GM12878 (cell line): Measurements from ENCODE around the gene BMP2K. TPM values are rescaled to one million over a fixed set of nuclear protein-coding genes. Genes with fewer than 3 reads are reported as not detected.
A peak's percentile ranks its signal among the peaks of the same experiment; 100 is the strongest.

Source experiments
- ATAC-seq: fragments of 200-7000 bp; cut with Tn5 transposase; 3 replicates; pipeline ENCODE4 v1.9.1; 2020; ENCODE audit warnings: mild to moderate bottlenecking, moderate library complexity
- BruUV-seq: library from RNA; stranded (reverse); fragments of 400-500 nt; replicated peaks from 2 replicates; lab custom pipeline; 2021; lab: Mats Ljungman, UMichigan
- CTCF ChIA-PET: fragments of 300-600 bp; sonication (Branson Sonifier 250); formaldehyde crosslinking; extraction: SDS; loops from one replicate; lab custom pipeline; 2021; ENCODE audit warnings: inconsistent platforms; lab: Yijun Ruan, JAX
- POLR2A ChIA-PET: fragments of 350-600 bp; formaldehyde crosslinking; extraction: SDS; loops from one replicate; lab custom pipeline; 2021; ENCODE audit warnings: inconsistent platforms; lab: Charles Lee
- RAD21 ChIA-PET: fragments of 300-600 bp; sonication (Branson Sonifier 250); formaldehyde crosslinking; loops from one replicate; lab custom pipeline; 2023; ENCODE audit warnings: antibody characterized with exemption; ENCODE audit not compliant: unreplicated experiment; lab: Charles Lee
- SMC1A ChIA-PET: fragments of 300-600 bp; sonication (Branson Sonifier 250); formaldehyde crosslinking; loops from one replicate; lab custom pipeline; 2023; ENCODE audit not compliant: unreplicated experiment, uncharacterized antibody; lab: Charles Lee
- DNase-seq: peaks from one replicate; pipeline ENCODE4 v3.0.0-alpha.2; 2011; ENCODE audit warnings: low read depth, low spot score
- FAIRE-seq: peaks from 3 replicates; lab custom pipeline; 2011; peaks lifted over from hg19 to GRCh38; lab: Jason Lieb, UNC
- H2AFZ ChIP-seq: 2 replicates; pipeline ENCODE4 v1.6.0; 2011; ENCODE audit warnings: low read depth, low read length, control low read depth; ENCODE audit not compliant: control insufficient read depth
- H3K27ac ChIP-seq: 2 replicates; pipeline ENCODE4 v1.5.1; 2011; ENCODE audit warnings: control low read depth; ENCODE audit not compliant: control insufficient read depth, insufficient read depth
- H3K27me3 ChIP-seq, 2 experiments: replicated peaks in 1 of 2; 2 replicates each; pipeline versions ENCODE4 v1.6.0 to v1.6.1; 2011; ENCODE audit warnings: low read length in 1 of 2; ENCODE audit not compliant: control insufficient read depth in 2 of 2, insufficient read depth in 2 of 2
- H3K36me3 ChIP-seq, 2 experiments: 2 replicates each; pipeline ENCODE4 v1.5.1; 2011; ENCODE audit warnings: low read length in 1 of 2; ENCODE audit not compliant: control insufficient read depth in 2 of 2, insufficient read depth in 2 of 2
- H3K4me1 ChIP-seq: 2 replicates; pipeline ENCODE4 v1.6.1; 2011; ENCODE audit warnings: mild to moderate bottlenecking, low read length, moderate library complexity, mixed read lengths; ENCODE audit not compliant: control insufficient read depth, insufficient read depth
- H3K4me2 ChIP-seq: 2 replicates; pipeline ENCODE4 v1.6.0; 2011; ENCODE audit warnings: control low read depth; ENCODE audit not compliant: control insufficient read depth, insufficient read depth
- H3K4me3 ChIP-seq: fragments of 200-600 bp; sonication (generic); 2 replicates; pipeline ENCODE4 v1.5.1; 2016
- H3K79me2 ChIP-seq: 2 replicates; pipeline ENCODE4 v1.6.0; 2011; ENCODE audit warnings: low read length; ENCODE audit not compliant: control insufficient read depth, insufficient read depth
- H3K9ac ChIP-seq: 2 replicates; pipeline ENCODE4 v1.8.0; 2011; ENCODE audit warnings: low read length, control low read depth, mixed read lengths; ENCODE audit not compliant: control insufficient read depth, insufficient read depth
- H3K9me3 ChIP-seq: replicated peaks from 3 replicates; pipeline ENCODE4 v1.5.1; 2011; ENCODE audit warnings: mild to moderate bottlenecking, low read length; ENCODE audit not compliant: control insufficient read depth, insufficient read depth
- H4K20me1 ChIP-seq: 2 replicates; pipeline ENCODE4 v1.6.0; 2011; ENCODE audit not compliant: control insufficient read depth, insufficient read depth
- ATF7 ChIP-seq: fragments of 450-650 bp; IDR thresholded peaks from 2 replicates; pipeline ENCODE4 v1.6.1; 2016; ENCODE audit warnings: low read depth, mild to moderate bottlenecking
- BCL11A ChIP-seq: IDR thresholded peaks from 2 replicates; pipeline ENCODE4 v1.6.1; 2011; ENCODE audit warnings: low read depth, low read length
- EGR1 ChIP-seq, 2 experiments: IDR thresholded peaks; 1 replicate in 1 of 2; 2 replicates in 1 of 2; pipeline ENCODE4 v1.6.1; 2011 to 2012; ENCODE audit warnings: low read depth in 2 of 2, low read length in 2 of 2, borderline replicate concordance in 1 of 2, mild to moderate bottlenecking in 1 of 2, moderate library complexity in 1 of 2
- IKZF2 ChIP-seq, 2 experiments: fragments of 450-650 bp; IDR thresholded peaks; 2 replicates each; pipeline ENCODE4 v1.6.1; 2017; ENCODE audit warnings: mild to moderate bottlenecking in 2 of 2, moderate library complexity in 2 of 2
- MLLT1 ChIP-seq: fragments of 450-650 bp; IDR thresholded peaks from 2 replicates; pipeline ENCODE4 v1.6.1; 2016; ENCODE audit warnings: mild to moderate bottlenecking
- MTA3 ChIP-seq: IDR thresholded peaks from 2 replicates; pipeline ENCODE4 v1.6.1; 2012; ENCODE audit warnings: low read length, inconsistent platforms, borderline replicate concordance
- NFXL1 ChIP-seq: fragments of 450-650 bp; IDR thresholded peaks from 2 replicates; pipeline ENCODE4 v1.6.1; 2017; ENCODE audit warnings: antibody characterized with exemption, mild to moderate bottlenecking, borderline replicate concordance
- NFYA ChIP-seq: IDR thresholded peaks from 2 replicates; pipeline ENCODE4 v1.6.1; 2011; ENCODE audit warnings: low read depth, mild to moderate bottlenecking, low read length, improper control_type of control experiment, borderline replicate concordance
- NR2C1 ChIP-seq: fragments of 450-650 bp; IDR thresholded peaks from 2 replicates; pipeline ENCODE4 v1.6.1; 2017; ENCODE audit warnings: antibody characterized with exemption, mild to moderate bottlenecking, moderate library complexity
- POLR2AphosphoS5 ChIP-seq: IDR thresholded peaks from 2 replicates; pipeline ENCODE4 v1.6.1; 2011; ENCODE audit warnings: mild to moderate bottlenecking, low read length, inconsistent platforms
- PRDM15 ChIP-seq: fragments of 450-650 bp; formaldehyde crosslinking; IDR thresholded peaks from 2 replicates; pipeline ENCODE4 v1.4.0; 2020; ENCODE audit warnings: mild to moderate bottlenecking, moderate library complexity
- RELB ChIP-seq: fragments of 450-650 bp; IDR thresholded peaks from 2 replicates; pipeline ENCODE4 v1.6.1; 2017; ENCODE audit warnings: low read depth, mild to moderate bottlenecking, moderate library complexity
- SP1 ChIP-seq: IDR thresholded peaks from one replicate; pipeline ENCODE4 v1.6.1; 2011; ENCODE audit warnings: low read depth, low read length
- WGBS: methylation state at CpG from one replicate; pipeline ENCODE4 v1.1.6; 2016; ENCODE audit warnings: low lambda C conversion rate; ENCODE audit not compliant: insufficient replicate concordance, insufficient coverage; ENCODE audit errors: missing lambda C conversion rate; 5-methylcytosine and 5-hydroxymethylcytosine counted together
- in situ Hi-C: fragments of 300-500 bp; cut with MboI; formaldehyde crosslinking; loops from 9 replicates; pipeline ENCODE4 v1.14.3; 2018; ENCODE audit warnings: mixed read lengths
- intact Hi-C: fragments of 100-400 bp; cut with micrococcal nuclease; formaldehyde crosslinking; loops from one replicate; pipeline ENCODE4 v1.14.2; 2022; ENCODE audit not compliant: unreplicated experiment
- polyA plus RNA-seq, 11 experiments: library from polyadenylated mRNA; depleted of rRNA in 4 of 11; unstranded in 6 of 11; stranded (reverse) in 5 of 11; fragments of >200 nt; fragmentation: Nextera tagmentation in 4 of 11; fragmentation: Illumina TruSeq in 1 of 11; extraction: Ambion mirVana in 4 of 11; extraction: Trizol in 1 of 11; gene quantifications; 1 replicate in 1 of 11; 2 replicates in 10 of 11; pipeline versions ENCODE4 v1.2.1 to v1.2.3, GENCODE V29; 2011 to 2016; ENCODE audit warnings: inconsistent platforms in 2 of 11, missing spikeins in 2 of 11, low read depth in 1 of 11
- total RNA-seq, 4 experiments: library from RNA; depleted of rRNA in 3 of 4; stranded (reverse); fragments of >200 nt in 3 of 4; fragmentation: Illumina TruSeq in 1 of 4; extraction: Trizol in 1 of 4; gene quantifications; 2 replicates each; pipeline versions ENCODE4 v1.2.1 to v1.2.3, GENCODE V29; 2013 to 2021
- TF ChIP-seq, protein P1 (sequence below): IDR thresholded peaks from 2 replicates; pipeline ENCODE4 v1.6.1; 2011; ENCODE audit warnings: mild to moderate bottlenecking, low read depth, low read length, moderate library complexity; ENCODE audit not compliant: insufficient replicate concordance
- TF ChIP-seq, protein P2 (sequence below): IDR thresholded peaks from 2 replicates; pipeline ENCODE4 v1.6.1; 2012; ENCODE audit warnings: low read length, inconsistent platforms

BMP2K gene
- total and polyA plus RNA-seq, 10 of the 15 experiments (the other 5 are each of a cell fraction or from before 2014, with no cell fraction given), result 3.3 to 84.6 (median 24.8) TPM

- FAIRE-seq (no peak), DNase-seq (no peak), ATAC-seq (peak; percentile 68)
- Histone ChIP-seq H3K9ac (no peak overlapping the region), H3K27me3 (no peaks in the 10 kb centered on the region), H3K4me1 (no peaks in the 10 kb centered on the region), H3K4me2 (no peak overlapping the region), H2AFZ (no peak overlapping the region), H3K4me3 (no peak overlapping the region), H4K20me1 (no peaks in the 10 kb centered on the region), H3K27ac (no peak overlapping the region), H3K79me2 (no peaks in the 10 kb centered on the region), H3K9me3 (no peaks in the 10 kb centered on the region), H3K36me3 (no peaks in the 10 kb centered on the region)
- SMC1A ChIA-PET, result no interaction called here
- intact Hi-C loops (loop anchor here (10.0 kb wide), 4 partner anchors 278 to 1368 kb away; no protein-coding TSS in a partner anchor), in situ Hi-C loops (loop anchor here (10.0 kb wide), 1 partner anchor 618 kb away; no protein-coding TSS in a partner anchor)
- POLR2A ChIA-PET, result interaction anchor here (0.7 kb wide), 1 partner anchor 1023 kb away, joined by 7 read pairs; no protein-coding TSS in a partner anchor
- CTCF ChIA-PET, result no interaction called here
- RAD21 ChIA-PET, result no interaction called here
- WGBS, result 50% methylated on average over 5 of the region's 5 CpGs
- no TSS peak for BruUV-seq
- TF ChIP-seq PRDM15 (CRISPR knock-in tag) (no peak), NFYA (no peak), MTA3 (no peak), NFXL1 (no peak), MLLT1 (no peak), NR2C1 (no peak), POLR2AphosphoS5 (no peak), EGR1 (IDR thresholded peaks at IDR 0.05; ENCODE audit: borderline replicate concordance in 1 of 2, low read depth in 2 of 2, low read length in 2 of 2) (no peak), ATF7 (no peak), BCL11A (no peak), IKZF2 (IDR thresholded peaks at IDR 0.05) (no peak), RELB (no peak), SP1 (no peak)
- TF ChIP-seq, protein P1, sequence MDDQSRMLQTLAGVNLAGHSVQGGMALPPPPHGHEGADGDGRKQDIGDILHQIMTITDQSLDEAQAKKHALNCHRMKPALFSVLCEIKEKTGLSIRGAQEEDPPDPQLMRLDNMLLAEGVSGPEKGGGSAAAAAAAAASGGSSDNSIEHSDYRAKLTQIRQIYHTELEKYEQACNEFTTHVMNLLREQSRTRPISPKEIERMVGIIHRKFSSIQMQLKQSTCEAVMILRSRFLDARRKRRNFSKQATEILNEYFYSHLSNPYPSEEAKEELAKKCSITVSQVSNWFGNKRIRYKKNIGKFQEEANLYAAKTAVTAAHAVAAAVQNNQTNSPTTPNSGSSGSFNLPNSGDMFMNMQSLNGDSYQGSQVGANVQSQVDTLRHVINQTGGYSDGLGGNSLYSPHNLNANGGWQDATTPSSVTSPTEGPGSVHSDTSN, result no peak
- TF ChIP-seq, protein P2, sequence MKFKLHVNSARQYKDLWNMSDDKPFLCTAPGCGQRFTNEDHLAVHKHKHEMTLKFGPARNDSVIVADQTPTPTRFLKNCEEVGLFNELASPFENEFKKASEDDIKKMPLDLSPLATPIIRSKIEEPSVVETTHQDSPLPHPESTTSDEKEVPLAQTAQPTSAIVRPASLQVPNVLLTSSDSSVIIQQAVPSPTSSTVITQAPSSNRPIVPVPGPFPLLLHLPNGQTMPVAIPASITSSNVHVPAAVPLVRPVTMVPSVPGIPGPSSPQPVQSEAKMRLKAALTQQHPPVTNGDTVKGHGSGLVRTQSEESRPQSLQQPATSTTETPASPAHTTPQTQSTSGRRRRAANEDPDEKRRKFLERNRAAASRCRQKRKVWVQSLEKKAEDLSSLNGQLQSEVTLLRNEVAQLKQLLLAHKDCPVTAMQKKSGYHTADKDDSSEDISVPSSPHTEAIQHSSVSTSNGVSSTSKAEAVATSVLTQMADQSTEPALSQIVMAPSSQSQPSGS, result no peak
Measured at GRCh38 chr4:78956975-78957374, 180.8 kb downstream of the BMP2K start.
